ENCODE measurements around the gene KIAA1328.

Gene KIAA1328

GRCh38 chr18:37248281-37248680 is 419.4 kb downstream of the KIAA1328 start:
- Histone ChIP-seq H3K9me3 (ENCODE audit: insufficient read depth, low read depth, low read length) (no peaks in the 10 kb centered on the region), H3K27ac (ENCODE audit: low read length) (no peak overlapping the region), H3K9ac (ENCODE audit: low read depth, low read length) (no peak overlapping the region), H3K4me1 (ENCODE audit: insufficient read depth, low read length) (peaks cover 6% of the 10 kb centered on the region; the same call in 1 of the 2 replicates), H3K27me3 (ENCODE audit: insufficient read depth, low read length) (peaks cover 24% of the 10 kb centered on the region), H3K4me3 (ENCODE audit: low read length) (no peak overlapping the region), H3K36me3 (ENCODE audit: insufficient read depth, low read depth, low read length) (no peaks in the 10 kb centered on the region)

- H3K27ac ChIP-seq (ENCODE audit: low read length), result no peak overlapping the region
- H3K9me3 ChIP-seq (ENCODE audit: insufficient read depth, low read depth, low read length), result no peaks in the 10 kb centered on the region
- no peaks in the 10 kb centered on the region for H3K36me3 ChIP-seq (ENCODE audit: insufficient read depth, low read depth, low read length)
- H3K9ac ChIP-seq (ENCODE audit: low read depth, low read length), result no peak overlapping the region
- peaks cover 23% of the 10 kb centered on the region for H3K27me3 ChIP-seq (ENCODE audit: insufficient read depth, low read length)
- H3K4me3 ChIP-seq (ENCODE audit: low read length), result no peak overlapping the region
- peaks cover 6% of the 10 kb centered on the region; the same call in 1 of the 2 replicates for H3K4me1 ChIP-seq (ENCODE audit: insufficient read depth, low read length)
Measured at GRCh38 chr18:37249171-37249886, 420.4 kb downstream of the KIAA1328 start.

GRCh38 chr18:37249895-37250618 is 421.1 kb downstream of the KIAA1328 start:
- peaks cover 6% of the 10 kb centered on the region; the same call in 1 of the 2 replicates for H3K4me1 ChIP-seq (ENCODE audit: insufficient read depth, low read length)
- no peak overlapping the region for H3K27ac ChIP-seq (ENCODE audit: low read length)
- no peaks in the 10 kb centered on the region for H3K9me3 ChIP-seq (ENCODE audit: insufficient read depth, low read depth, low read length)
- H3K9ac ChIP-seq (ENCODE audit: low read depth, low read length), result no peak overlapping the region
- H3K36me3 ChIP-seq (ENCODE audit: insufficient read depth, low read depth, low read length), result no peaks in the 10 kb centered on the region
- H3K27me3 ChIP-seq (ENCODE audit: insufficient read depth, low read length), result peaks cover 31% of the 10 kb centered on the region
- H3K4me3 ChIP-seq (ENCODE audit: low read length), result no peak overlapping the region

- Histone ChIP-seq H3K4me1 (ENCODE audit: insufficient read depth, low read length) (peaks cover 6% of the 10 kb centered on the region; the same call in 1 of the 2 replicates), H3K4me3 (ENCODE audit: low read length) (no peak overlapping the region), H3K9ac (ENCODE audit: low read depth, low read length) (no peak overlapping the region), H3K27ac (ENCODE audit: low read length) (no peak overlapping the region), H3K27me3 (ENCODE audit: insufficient read depth, low read length) (peaks cover 44% of the 10 kb centered on the region), H3K9me3 (ENCODE audit: insufficient read depth, low read depth, low read length) (no peaks in the 10 kb centered on the region), H3K36me3 (ENCODE audit: insufficient read depth, low read depth, low read length) (no peaks in the 10 kb centered on the region)
Measured at GRCh38 chr18:37251679-37252078, 422.8 kb downstream of the KIAA1328 start.

- Histone ChIP-seq H3K27ac (ENCODE audit: low read length) (no peak overlapping the region), H3K4me1 (ENCODE audit: insufficient read depth, low read length) (peaks cover 6% of the 10 kb centered on the region; the same call in 1 of the 2 replicates), H3K36me3 (ENCODE audit: insufficient read depth, low read depth, low read length) (no peaks in the 10 kb centered on the region), H3K9ac (ENCODE audit: low read depth, low read length) (no peak overlapping the region), H3K9me3 (ENCODE audit: insufficient read depth, low read depth, low read length) (no peaks in the 10 kb centered on the region), H3K4me3 (ENCODE audit: low read length) (no peak overlapping the region), H3K27me3 (ENCODE audit: insufficient read depth, low read length) (peaks cover 49% of the 10 kb centered on the region)
Measured at GRCh38 chr18:37252342-37252741, 423.4 kb downstream of the KIAA1328 start.

- peaks cover 6% of the 10 kb centered on the region; the same call in 1 of the 2 replicates for H3K4me1 ChIP-seq (ENCODE audit: insufficient read depth, low read length)
- no peaks in the 10 kb centered on the region for H3K9me3 ChIP-seq (ENCODE audit: insufficient read depth, low read depth, low read length)
- no peak overlapping the region for H3K9ac ChIP-seq (ENCODE audit: low read depth, low read length)
- H3K36me3 ChIP-seq (ENCODE audit: insufficient read depth, low read depth, low read length), result no peaks in the 10 kb centered on the region
- no peak overlapping the region for H3K27ac ChIP-seq (ENCODE audit: low read length)
- H3K27me3 ChIP-seq (ENCODE audit: insufficient read depth, low read length), result peaks cover 55% of the 10 kb centered on the region
- H3K4me3 ChIP-seq (ENCODE audit: low read length), result peak overlapping the region; percentile 69; the same call in 1 of the 2 replicates
Measured at GRCh38 chr18:37252854-37253393, 424.0 kb downstream of the KIAA1328 start.

GRCh38 chr18:37253394-37254235 is 424.7 kb downstream of the KIAA1328 start:
- H3K36me3 ChIP-seq (ENCODE audit: insufficient read depth, low read depth, low read length), result no peaks in the 10 kb centered on the region
- no peaks in the 10 kb centered on the region for H3K9me3 ChIP-seq (ENCODE audit: insufficient read depth, low read depth, low read length)
- no peak overlapping the region for H3K27ac ChIP-seq (ENCODE audit: low read length)
- no peak overlapping the region for H3K9ac ChIP-seq (ENCODE audit: low read depth, low read length)
- H3K4me1 ChIP-seq (ENCODE audit: insufficient read depth, low read length), result peaks cover 6% of the 10 kb centered on the region; the same call in 1 of the 2 replicates
- peak overlapping the region; percentile 69; the same call in 1 of the 2 replicates for H3K4me3 ChIP-seq (ENCODE audit: low read length)
- H3K27me3 ChIP-seq (ENCODE audit: insufficient read depth, low read length), result peaks cover 62% of the 10 kb centered on the region

- H3K4me3 ChIP-seq (ENCODE audit: low read length), result peak overlapping the region; percentile 67
- H3K4me1 ChIP-seq (ENCODE audit: insufficient read depth, low read length), result peaks cover 6% of the 10 kb centered on the region; the same call in 1 of the 2 replicates
- no peak overlapping the region for H3K27ac ChIP-seq (ENCODE audit: low read length)
- no peaks in the 10 kb centered on the region for H3K36me3 ChIP-seq (ENCODE audit: insufficient read depth, low read depth, low read length)
- no peaks in the 10 kb centered on the region for H3K9me3 ChIP-seq (ENCODE audit: insufficient read depth, low read depth, low read length)
- H3K9ac ChIP-seq (ENCODE audit: low read depth, low read length), result no peak overlapping the region
- peaks cover 65% of the 10 kb centered on the region for H3K27me3 ChIP-seq (ENCODE audit: insufficient read depth, low read length)
Measured at GRCh38 chr18:37254236-37254754, 425.4 kb downstream of the KIAA1328 start.

- Histone ChIP-seq H3K36me3 (ENCODE audit: insufficient read depth, low read depth, low read length) (no peaks in the 10 kb centered on the region), H3K4me3 (ENCODE audit: low read length) (peak overlapping the region; percentile 67; the same call in 1 of the 2 replicates), H3K27ac (ENCODE audit: low read length) (no peak overlapping the region), H3K9me3 (ENCODE audit: insufficient read depth, low read depth, low read length) (no peaks in the 10 kb centered on the region), H3K4me1 (ENCODE audit: insufficient read depth, low read length) (peaks cover 6% of the 10 kb centered on the region; the same call in 1 of the 2 replicates), H3K27me3 (ENCODE audit: insufficient read depth, low read length) (peaks cover 68% of the 10 kb centered on the region), H3K9ac (ENCODE audit: low read depth, low read length) (no peak overlapping the region)
Measured at GRCh38 chr18:37254973-37255372, 426.0 kb downstream of the KIAA1328 start.

- Histone ChIP-seq H3K27ac (ENCODE audit: low read length) (no peak overlapping the region), H3K4me3 (ENCODE audit: low read length) (no peak overlapping the region), H3K4me1 (ENCODE audit: insufficient read depth, low read length) (peaks cover 2% of the 10 kb centered on the region; the same call in 1 of the 2 replicates), H3K27me3 (ENCODE audit: insufficient read depth, low read length) (peaks cover 52% of the 10 kb centered on the region), H3K9me3 (ENCODE audit: insufficient read depth, low read depth, low read length) (no peaks in the 10 kb centered on the region), H3K9ac (ENCODE audit: low read depth, low read length) (no peak overlapping the region), H3K36me3 (ENCODE audit: insufficient read depth, low read depth, low read length) (no peaks in the 10 kb centered on the region)
Measured at GRCh38 chr18:37258131-37258530, 429.2 kb downstream of the KIAA1328 start.

GRCh38 chr18:37258819-37259218 is 429.9 kb downstream of the KIAA1328 start:
- H3K27ac ChIP-seq (ENCODE audit: low read length), result no peak overlapping the region
- H3K27me3 ChIP-seq (ENCODE audit: insufficient read depth, low read length), result peaks cover 49% of the 10 kb centered on the region
- no peak overlapping the region for H3K9ac ChIP-seq (ENCODE audit: low read depth, low read length)
- H3K36me3 ChIP-seq (ENCODE audit: insufficient read depth, low read depth, low read length), result no peaks in the 10 kb centered on the region
- no peak overlapping the region for H3K4me3 ChIP-seq (ENCODE audit: low read length)
- no peaks in the 10 kb centered on the region; the same call in 1 of the 2 replicates for H3K4me1 ChIP-seq (ENCODE audit: insufficient read depth, low read length)
- no peaks in the 10 kb centered on the region for H3K9me3 ChIP-seq (ENCODE audit: insufficient read depth, low read depth, low read length)
